Astrocyte (in vitro differentiated cells and primary cell): ENCODE data around the gene BRINP1.

Experiments
- EZH2 ChIP-seq: IDR thresholded peaks from 2 replicates; pipeline ENCODE4 v1.6.1; 2012; ENCODE audit warnings: mild to moderate bottlenecking, low read length, inconsistent platforms; ENCODE audit not compliant: insufficient read depth
- TF ChIP-seq, protein P1 (sequence below): IDR thresholded peaks from 2 replicates; pipeline ENCODE4 v1.5.1; 2011; ENCODE audit warnings: low read depth, mild to moderate bottlenecking, inconsistent platforms, low read length, moderate library complexity; ENCODE audit not compliant: insufficient read depth

- TF ChIP-seq EZH2: no peak
- TF ChIP-seq, protein P1, sequence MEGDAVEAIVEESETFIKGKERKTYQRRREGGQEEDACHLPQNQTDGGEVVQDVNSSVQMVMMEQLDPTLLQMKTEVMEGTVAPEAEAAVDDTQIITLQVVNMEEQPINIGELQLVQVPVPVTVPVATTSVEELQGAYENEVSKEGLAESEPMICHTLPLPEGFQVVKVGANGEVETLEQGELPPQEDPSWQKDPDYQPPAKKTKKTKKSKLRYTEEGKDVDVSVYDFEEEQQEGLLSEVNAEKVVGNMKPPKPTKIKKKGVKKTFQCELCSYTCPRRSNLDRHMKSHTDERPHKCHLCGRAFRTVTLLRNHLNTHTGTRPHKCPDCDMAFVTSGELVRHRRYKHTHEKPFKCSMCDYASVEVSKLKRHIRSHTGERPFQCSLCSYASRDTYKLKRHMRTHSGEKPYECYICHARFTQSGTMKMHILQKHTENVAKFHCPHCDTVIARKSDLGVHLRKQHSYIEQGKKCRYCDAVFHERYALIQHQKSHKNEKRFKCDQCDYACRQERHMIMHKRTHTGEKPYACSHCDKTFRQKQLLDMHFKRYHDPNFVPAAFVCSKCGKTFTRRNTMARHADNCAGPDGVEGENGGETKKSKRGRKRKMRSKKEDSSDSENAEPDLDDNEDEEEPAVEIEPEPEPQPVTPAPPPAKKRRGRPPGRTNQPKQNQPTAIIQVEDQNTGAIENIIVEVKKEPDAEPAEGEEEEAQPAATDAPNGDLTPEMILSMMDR: no peak
Observed at GRCh38 chr9:119360237-119360636, 9.0 kb downstream of the BRINP1 start.
